IPS-20b (cell line): ENCODE measurements around the gene PKIB.
"Not testable (repeated sequence)": the region's sequence is repeated elsewhere in the genome, so short reads cannot be mapped to it uniquely, and the experiment has no call there.

ENCODE experiments used
- H3K27ac ChIP-seq: one replicate; pipeline ENCODE4 v1.5.1; 2013; ENCODE audit warnings: low read length
- H3K27me3 ChIP-seq: 2 replicates; pipeline ENCODE4 v1.6.1; 2013; ENCODE audit warnings: mild to moderate bottlenecking, low read length, inconsistent platforms; ENCODE audit not compliant: insufficient read depth
- H3K36me3 ChIP-seq: 2 replicates; pipeline ENCODE4 v1.6.1; 2013; ENCODE audit warnings: low read depth, mild to moderate bottlenecking, inconsistent platforms, low read length, moderate library complexity; ENCODE audit not compliant: insufficient read depth
- H3K4me1 ChIP-seq: 2 replicates; pipeline ENCODE4 v1.6.1; 2013; ENCODE audit warnings: mild to moderate bottlenecking, control low read depth, inconsistent platforms, low read length, moderate library complexity; ENCODE audit not compliant: insufficient read depth
- H3K4me3 ChIP-seq: 2 replicates; pipeline ENCODE4 v1.5.1; 2013; ENCODE audit warnings: mild to moderate bottlenecking, low read length, inconsistent platforms
- H3K9ac ChIP-seq: 2 replicates; pipeline ENCODE4 v1.6.1; 2013; ENCODE audit warnings: low read depth, mild to moderate bottlenecking, inconsistent platforms, low read length, moderate library complexity
- H3K9me3 ChIP-seq: 2 replicates; pipeline ENCODE4 v1.6.1; 2013; ENCODE audit warnings: mild to moderate bottlenecking, low read depth, low read length, inconsistent platforms; ENCODE audit not compliant: insufficient read depth

PKIB gene

GRCh38 chr6:122734529-122735395 is 124.6 kb downstream of the PKIB start:
- Histone ChIP-seq H3K9me3 (no peaks in the 10 kb centered on the region), H3K4me1 (peaks cover 9% of the 10 kb centered on the region), H3K4me3 (no peak overlapping the region), H3K9ac (no peak overlapping the region), H3K36me3 (no peaks in the 10 kb centered on the region), H3K27me3 (no peaks in the 10 kb centered on the region), H3K27ac (no peak overlapping the region)

- Histone ChIP-seq H3K9me3 (no peaks in the 10 kb centered on the region), H3K4me1 (peaks cover 9% of the 10 kb centered on the region), H3K9ac (no peak overlapping the region), H3K36me3 (no peaks in the 10 kb centered on the region), H3K27ac (no peak overlapping the region), H3K27me3 (no peaks in the 10 kb centered on the region), H3K4me3 (no peak overlapping the region)
Observed at GRCh38 chr6:122735582-122735981, 125.4 kb downstream of the PKIB start.

- Histone ChIP-seq H3K9ac (no peak overlapping the region), H3K4me1 (peaks cover 9% of the 10 kb centered on the region), H3K27ac (no peak overlapping the region), H3K36me3 (no peaks in the 10 kb centered on the region), H3K27me3 (no peaks in the 10 kb centered on the region), H3K4me3 (no peak overlapping the region), H3K9me3 (no peaks in the 10 kb centered on the region)
Observed at GRCh38 chr6:122736163-122736562, 126.0 kb downstream of the PKIB start.

- H3K4me1 ChIP-seq, result peaks cover 9% of the 10 kb centered on the region
- no peak overlapping the region for H3K9ac ChIP-seq
- H3K9me3 ChIP-seq, result no peaks in the 10 kb centered on the region
- no peaks in the 10 kb centered on the region for H3K27me3 ChIP-seq
- H3K27ac ChIP-seq, result no peak overlapping the region
- H3K4me3 ChIP-seq, result no peak overlapping the region
- H3K36me3 ChIP-seq, result no peaks in the 10 kb centered on the region
Observed at GRCh38 chr6:122736616-122737015, 126.4 kb downstream of the PKIB start.

- Histone ChIP-seq H3K4me1 (peaks cover 8% of the 10 kb centered on the region), H3K27ac (no peak overlapping the region), H3K9ac (no peak overlapping the region), H3K27me3 (no peaks in the 10 kb centered on the region), H3K9me3 (no peaks in the 10 kb centered on the region), H3K36me3 (no peaks in the 10 kb centered on the region), H3K4me3 (no peak overlapping the region)
Observed at GRCh38 chr6:122740091-122740490, 129.9 kb downstream of the PKIB start.

- Histone ChIP-seq H3K9ac (no peak overlapping the region), H3K4me1 (no peaks in the 10 kb centered on the region), H3K4me3 (no peak overlapping the region), H3K27me3 (no peaks in the 10 kb centered on the region), H3K36me3 (no peaks in the 10 kb centered on the region), H3K27ac (no peak overlapping the region), H3K9me3 (no peaks in the 10 kb centered on the region)
Observed at GRCh38 chr6:122740936-122741335, 130.7 kb downstream of the PKIB start.

- not testable (repeated sequence) for H3K4me1 ChIP-seq, H3K27ac ChIP-seq
Observed at GRCh38 chr6:122744247-122744646, 134.0 kb downstream of the PKIB start.

GRCh38 chr6:122744856-122745255 is 134.7 kb downstream of the PKIB start:
- H3K4me1 ChIP-seq, H3K9me3 ChIP-seq, H3K27ac ChIP-seq, H3K4me3 ChIP-seq, H3K27me3 ChIP-seq, H3K36me3 ChIP-seq, H3K9ac ChIP-seq: not testable (repeated sequence)

More at GRCh38 chr6:122744247-122744646, 134.0 kb downstream of the PKIB start:
- H3K36me3 ChIP-seq, H3K9ac ChIP-seq, H3K4me3 ChIP-seq, H3K9me3 ChIP-seq, H3K27me3 ChIP-seq: not testable (repeated sequence)

GRCh38 chr6:122746688-122747087 is 136.5 kb downstream of the PKIB start:
- Histone ChIP-seq H3K27me3 (no peaks in the 10 kb centered on the region), H3K36me3 (no peaks in the 10 kb centered on the region), H3K4me1 (peaks cover 6% of the 10 kb centered on the region; the same call in 1 of the 2 replicates), H3K4me3 (no peak overlapping the region), H3K27ac (no peak overlapping the region), H3K9ac (no peak overlapping the region), H3K9me3 (no peaks in the 10 kb centered on the region; the same call in 1 of the 2 replicates)

GRCh38 chr6:122747573-122747972 is 137.4 kb downstream of the PKIB start:
- H3K9ac ChIP-seq, result no peak overlapping the region
- H3K27me3 ChIP-seq, result no peaks in the 10 kb centered on the region; the same call in 1 of the 2 replicates
- no peak overlapping the region for H3K27ac ChIP-seq
- H3K4me3 ChIP-seq, result no peak overlapping the region
- no peaks in the 10 kb centered on the region for H3K36me3 ChIP-seq
- H3K9me3 ChIP-seq, result no peaks in the 10 kb centered on the region; the same call in 1 of the 2 replicates
- H3K4me1 ChIP-seq, result peaks cover 12% of the 10 kb centered on the region; the same call in 1 of the 2 replicates

- H3K27ac ChIP-seq, result not testable (repeated sequence)
Observed at GRCh38 chr6:122748945-122749344, 138.7 kb downstream of the PKIB start.

GRCh38 chr6:122749451-122750050 is 139.3 kb downstream of the PKIB start:
- Histone ChIP-seq H3K9me3 (no peaks in the 10 kb centered on the region; the same call in 1 of the 2 replicates), H3K27ac (no peak overlapping the region), H3K9ac (no peak overlapping the region), H3K27me3 (peaks cover 10% of the 10 kb centered on the region), H3K4me1 (peaks cover 19% of the 10 kb centered on the region; the same call in 1 of the 2 replicates), H3K4me3 (no peak overlapping the region), H3K36me3 (no peaks in the 10 kb centered on the region)

More at GRCh38 chr6:122748945-122749344, 138.7 kb downstream of the PKIB start:
- H3K9me3 ChIP-seq, H3K36me3 ChIP-seq, H3K4me3 ChIP-seq, H3K27me3 ChIP-seq, H3K9ac ChIP-seq: not testable (repeated sequence)
- peaks cover 19% of the 10 kb centered on the region; the same call in 1 of the 2 replicates for H3K4me1 ChIP-seq
